Chondrocyte (in vitro differentiated cells): Measurements from ENCODE around the gene SMARCD3. TPM values are rescaled to one million over a fixed set of nuclear protein-coding genes. Genes with fewer than 3 reads are reported as not detected.
A peak's percentile ranks its signal among the peaks of the same experiment; 100 is the strongest.

Experiments
- DNase-seq: peaks from one replicate; pipeline ENCODE4 v3.0.0; 2021; ENCODE audit warnings: mixed read lengths, low spot score
- H3K27ac Mint-ChIP-seq: one replicate; pipeline ENCODE4 v1.8.0; 2021; ENCODE audit warnings: mild to moderate bottlenecking, moderate library complexity, mixed read lengths; ENCODE audit not compliant: unreplicated experiment
- H3K27me3 Mint-ChIP-seq: 2 replicates; pipeline ENCODE4 v1.8.0; 2021; ENCODE audit warnings: low read depth, mixed read lengths
- H3K36me3 Mint-ChIP-seq: 2 replicates; pipeline ENCODE4 v1.8.0; 2021; ENCODE audit warnings: low read depth, mixed read lengths
- H3K4me1 Mint-ChIP-seq: 2 replicates; pipeline ENCODE4 v1.8.0; 2021; ENCODE audit warnings: low read depth, mild to moderate bottlenecking, mixed read lengths
- H3K4me3 Mint-ChIP-seq: one replicate; pipeline ENCODE4 v1.8.0; 2021; ENCODE audit warnings: mild to moderate bottlenecking, moderate library complexity, mixed read lengths; ENCODE audit not compliant: unreplicated experiment
- H3K9me3 Mint-ChIP-seq: 2 replicates; pipeline ENCODE4 v1.8.0; 2021; ENCODE audit warnings: low read depth, mixed read lengths
- total RNA-seq: library from RNA; stranded (reverse); gene quantifications from 3 replicates; pipeline ENCODE4 v1.2.1, GENCODE V29; 2021
- TF ChIP-seq, protein P1 (sequence below): fragments of 200-600 bp; sonication (generic); IDR thresholded peaks from 2 replicates; pipeline ENCODE4 v1.5.0; 2021; ENCODE audit warnings: antibody characterized with exemption, mild to moderate bottlenecking, moderate library complexity

SMARCD3 gene
- total RNA-seq, 1 donor from 2014 or later, result 120 TPM

GRCh38 chr7:151225948-151226510 lies 22.5 kb downstream of the SMARCD3 start:
- TF ChIP-seq, protein P1, sequence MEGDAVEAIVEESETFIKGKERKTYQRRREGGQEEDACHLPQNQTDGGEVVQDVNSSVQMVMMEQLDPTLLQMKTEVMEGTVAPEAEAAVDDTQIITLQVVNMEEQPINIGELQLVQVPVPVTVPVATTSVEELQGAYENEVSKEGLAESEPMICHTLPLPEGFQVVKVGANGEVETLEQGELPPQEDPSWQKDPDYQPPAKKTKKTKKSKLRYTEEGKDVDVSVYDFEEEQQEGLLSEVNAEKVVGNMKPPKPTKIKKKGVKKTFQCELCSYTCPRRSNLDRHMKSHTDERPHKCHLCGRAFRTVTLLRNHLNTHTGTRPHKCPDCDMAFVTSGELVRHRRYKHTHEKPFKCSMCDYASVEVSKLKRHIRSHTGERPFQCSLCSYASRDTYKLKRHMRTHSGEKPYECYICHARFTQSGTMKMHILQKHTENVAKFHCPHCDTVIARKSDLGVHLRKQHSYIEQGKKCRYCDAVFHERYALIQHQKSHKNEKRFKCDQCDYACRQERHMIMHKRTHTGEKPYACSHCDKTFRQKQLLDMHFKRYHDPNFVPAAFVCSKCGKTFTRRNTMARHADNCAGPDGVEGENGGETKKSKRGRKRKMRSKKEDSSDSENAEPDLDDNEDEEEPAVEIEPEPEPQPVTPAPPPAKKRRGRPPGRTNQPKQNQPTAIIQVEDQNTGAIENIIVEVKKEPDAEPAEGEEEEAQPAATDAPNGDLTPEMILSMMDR, result no peak
- DNase-seq, result no peak
- peaks cover 25% of the 10 kb centered on the region for H3K36me3 Mint-ChIP-seq
- no peaks in the 10 kb centered on the region for H3K27me3 Mint-ChIP-seq
- H3K4me1 Mint-ChIP-seq, result peaks cover 35% of the 10 kb centered on the region
- peak overlapping the region; percentile 98 for H3K27ac Mint-ChIP-seq
- peak overlapping the region; percentile 100 for H3K4me3 Mint-ChIP-seq
- H3K9me3 Mint-ChIP-seq, result no peaks in the 10 kb centered on the region

GRCh38 chr7:151223728-151224127 lies 24.8 kb downstream of the SMARCD3 start:
- no peak for DNase-seq
- no peak overlapping the region for H3K4me3 Mint-ChIP-seq
- H3K36me3 Mint-ChIP-seq, result peaks cover 39% of the 10 kb centered on the region
- no peak overlapping the region for H3K27ac Mint-ChIP-seq
- no peaks in the 10 kb centered on the region for H3K27me3 Mint-ChIP-seq
- peaks cover 35% of the 10 kb centered on the region for H3K4me1 Mint-ChIP-seq
- no peaks in the 10 kb centered on the region for H3K9me3 Mint-ChIP-seq
- TF ChIP-seq, protein P1, result no peak

GRCh38 chr7:151218170-151218569 lies 30.3 kb downstream of the SMARCD3 start:
- DNase-seq, result no peak
- Mint-ChIP-seq H3K36me3 (peaks cover 51% of the 10 kb centered on the region), H3K4me1 (no peaks in the 10 kb centered on the region), H3K9me3 (no peaks in the 10 kb centered on the region), H3K4me3 (no peak overlapping the region), H3K27ac (no peak overlapping the region), H3K27me3 (no peaks in the 10 kb centered on the region)
- TF ChIP-seq, protein P1, result no peak

DNA sequence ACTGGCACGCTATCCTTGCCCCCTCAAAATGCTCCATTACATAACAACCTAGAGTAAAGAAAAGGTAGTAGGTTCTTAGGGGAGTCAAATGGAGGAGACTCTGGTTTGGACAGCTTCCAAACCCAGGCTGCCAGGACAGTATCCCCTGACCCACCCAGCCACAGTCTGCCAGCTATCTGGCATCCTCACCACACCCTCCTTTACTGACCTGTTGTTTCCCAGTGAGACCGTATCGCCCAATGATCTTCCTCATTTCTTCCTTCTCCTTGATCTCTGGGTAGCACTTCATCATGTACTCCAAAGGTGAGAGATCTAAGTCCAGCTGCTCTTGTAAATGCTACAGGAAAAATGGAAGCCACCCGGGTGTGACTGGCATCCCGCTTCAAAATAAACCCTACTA lies 33.1 kb downstream of the SMARCD3 start:
- Mint-ChIP-seq H3K27ac (no peak overlapping the region), H3K4me3 (no peak overlapping the region), H3K36me3 (peaks cover 42% of the 10 kb centered on the region), H3K9me3 (no peaks in the 10 kb centered on the region), H3K27me3 (no peaks in the 10 kb centered on the region), H3K4me1 (no peaks in the 10 kb centered on the region)
- TF ChIP-seq, protein P1, result no peak
- DNase-seq, result no peak

- H3K4me1 Mint-ChIP-seq, result no peaks in the 10 kb centered on the region
- H3K36me3 Mint-ChIP-seq, result peaks cover 34% of the 10 kb centered on the region
- H3K27ac Mint-ChIP-seq, result no peak overlapping the region
- no peak overlapping the region for H3K4me3 Mint-ChIP-seq
- H3K9me3 Mint-ChIP-seq, result no peaks in the 10 kb centered on the region
- no peak for DNase-seq
- no peaks in the 10 kb centered on the region for H3K27me3 Mint-ChIP-seq
- TF ChIP-seq, protein P1, result no peak
These were observed 34.7 kb downstream of the SMARCD3 start for GRCh38 chr7:151213826-151214225.
